GM10248 (cell line): ENCODE data around the gene SH3BP4.

Experiments
- CTCF ChIA-PET: fragments of 300-600 bp; sonication (Branson Sonifier 250); formaldehyde crosslinking; extraction: SDS; loops from one replicate; lab custom pipeline; 2021; ENCODE audit warnings: antibody characterized with exemption; lab: Yijun Ruan, JAX
- POLR2A ChIA-PET: fragments of 350-650 bp; sonication (Branson Sonifier 250); formaldehyde crosslinking; extraction: SDS; loops from one replicate; lab custom pipeline; 2020; ENCODE audit warnings: antibody characterized with exemption; lab: Yijun Ruan, JAX
- DNase-seq: peaks from one replicate; pipeline ENCODE4 v3.0.0; 2012; ENCODE audit errors: extremely low spot score
- TF ChIP-seq, protein P1 (sequence below): IDR thresholded peaks from 2 replicates; pipeline ENCODE4 v1.5.1; 2012; ENCODE audit warnings: mild to moderate bottlenecking, low read depth; ENCODE audit errors: extremely low read depth, missing control alignments, control extremely low read depth

Gene SH3BP4

GRCh38 chr2:235021752-235022151 is 69.9 kb downstream of the SH3BP4 start:
- ChIA-PET POLR2A (no interaction called here), CTCF (no interaction called here)
- DNase-seq, result no peak
- TF ChIP-seq, protein P1, sequence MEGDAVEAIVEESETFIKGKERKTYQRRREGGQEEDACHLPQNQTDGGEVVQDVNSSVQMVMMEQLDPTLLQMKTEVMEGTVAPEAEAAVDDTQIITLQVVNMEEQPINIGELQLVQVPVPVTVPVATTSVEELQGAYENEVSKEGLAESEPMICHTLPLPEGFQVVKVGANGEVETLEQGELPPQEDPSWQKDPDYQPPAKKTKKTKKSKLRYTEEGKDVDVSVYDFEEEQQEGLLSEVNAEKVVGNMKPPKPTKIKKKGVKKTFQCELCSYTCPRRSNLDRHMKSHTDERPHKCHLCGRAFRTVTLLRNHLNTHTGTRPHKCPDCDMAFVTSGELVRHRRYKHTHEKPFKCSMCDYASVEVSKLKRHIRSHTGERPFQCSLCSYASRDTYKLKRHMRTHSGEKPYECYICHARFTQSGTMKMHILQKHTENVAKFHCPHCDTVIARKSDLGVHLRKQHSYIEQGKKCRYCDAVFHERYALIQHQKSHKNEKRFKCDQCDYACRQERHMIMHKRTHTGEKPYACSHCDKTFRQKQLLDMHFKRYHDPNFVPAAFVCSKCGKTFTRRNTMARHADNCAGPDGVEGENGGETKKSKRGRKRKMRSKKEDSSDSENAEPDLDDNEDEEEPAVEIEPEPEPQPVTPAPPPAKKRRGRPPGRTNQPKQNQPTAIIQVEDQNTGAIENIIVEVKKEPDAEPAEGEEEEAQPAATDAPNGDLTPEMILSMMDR, result no peak

DNA sequence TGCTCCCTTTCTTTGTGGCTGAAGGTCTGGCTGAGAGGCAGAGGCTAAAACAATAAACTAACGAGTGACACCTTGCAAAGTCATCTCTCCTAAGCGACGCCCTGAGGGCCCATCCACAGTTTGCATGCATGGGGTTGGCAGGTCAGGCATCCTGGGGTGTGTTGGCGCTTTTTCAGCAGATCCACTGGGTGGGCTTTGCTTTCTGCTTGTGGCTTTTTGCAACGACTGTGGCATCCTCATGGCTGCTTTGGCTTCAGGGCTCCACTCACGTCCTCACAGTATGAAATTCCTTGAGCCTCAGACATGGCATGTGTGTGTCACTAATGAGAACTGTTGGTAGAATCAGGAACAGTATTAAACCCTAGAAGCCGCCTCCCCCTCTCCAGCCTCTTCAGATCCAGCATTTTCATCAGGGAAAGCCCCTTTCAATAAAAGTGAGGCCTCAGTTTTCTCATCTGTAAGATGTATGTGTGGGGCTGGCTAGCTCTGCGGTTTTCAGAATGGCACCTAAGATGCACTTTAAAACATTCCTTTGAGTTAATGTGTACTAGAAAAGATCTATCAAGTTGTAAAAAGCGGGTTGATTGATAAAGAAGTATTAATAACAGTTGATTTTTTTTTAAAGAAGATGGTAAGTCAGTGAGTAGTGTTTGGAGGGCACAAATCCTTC is 72.5 kb downstream of the SH3BP4 start:
- CTCF ChIA-PET, result interaction anchor here (1.7 kb wide), 1 partner anchor 192 kb away, joined by 3 read pairs; no protein-coding TSS in a partner anchor
- POLR2A ChIA-PET, result no interaction called here
- DNase-seq, result no peak
- TF ChIP-seq, protein P1, result no peak

GRCh38 chr2:235024931-235025773 is 73.3 kb downstream of the SH3BP4 start:
- CTCF ChIA-PET, result interaction anchor here (0.8 to 1.7 kb wide), 2 partner anchors 9 to 193 kb away, joined by 3 read pairs; no protein-coding TSS in a partner anchor

DNA sequence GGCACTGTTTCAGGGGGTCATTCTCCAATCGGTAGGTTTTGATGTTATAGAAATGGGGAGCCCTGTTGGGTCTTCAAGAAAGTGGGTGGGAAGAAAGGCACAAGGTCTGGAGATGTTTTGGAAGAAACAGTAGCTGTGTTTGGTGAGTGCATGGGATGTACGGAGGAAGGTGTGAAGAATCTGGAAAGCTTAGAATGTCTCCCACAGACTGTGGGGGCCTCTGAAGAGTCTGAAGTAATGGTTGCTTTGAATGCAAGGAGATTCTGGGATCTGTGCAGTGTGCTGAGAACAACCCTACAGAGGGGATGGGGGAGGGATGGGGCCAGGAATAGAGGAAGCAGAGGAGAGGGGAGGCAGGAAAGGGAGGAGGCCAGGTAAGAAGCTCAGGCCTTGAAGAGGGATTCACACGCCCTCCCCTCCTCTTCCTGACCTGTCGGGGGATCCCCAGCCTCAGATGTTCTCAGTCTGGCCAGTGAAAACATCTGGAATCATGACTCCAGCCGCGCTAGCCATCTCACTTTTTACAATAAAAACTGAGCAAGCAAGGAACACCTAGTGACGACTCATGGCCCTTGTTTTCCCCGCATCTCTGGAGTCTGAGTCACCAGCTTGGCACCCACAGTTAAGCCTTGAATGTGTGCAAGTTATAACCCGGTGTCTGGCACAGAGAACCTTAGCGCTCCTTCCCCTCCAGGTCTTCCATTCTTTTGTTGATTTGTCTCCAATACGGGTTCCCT is 74.2 kb downstream of the SH3BP4 start:
- CTCF ChIA-PET, result interaction anchor here (0.8 to 1.7 kb wide), 2 partner anchors 8 to 193 kb away, joined by 3 read pairs; no protein-coding TSS in a partner anchor
- no peak for DNase-seq
- POLR2A ChIA-PET, result no interaction called here
- TF ChIP-seq, protein P1, result no peak

More at GRCh38 chr2:235024931-235025773, 73.3 kb downstream of the SH3BP4 start:
- no peak for DNase-seq
- POLR2A ChIA-PET, result no interaction called here
- TF ChIP-seq, protein P1, result no peak

GRCh38 chr2:235026649-235027557 is 75.1 kb downstream of the SH3BP4 start:
- TF ChIP-seq, protein P1, result no peak
- ChIA-PET POLR2A (no interaction called here), CTCF (no interaction called here)
- DNase-seq, result no peak
